Measurements from ENCODE around the gene HNRNPA3.
"Not testable (repeated sequence)": the region's sequence is repeated elsewhere in the genome, so short reads cannot be mapped to it uniquely, and the experiment has no call there.

The HNRNPA3 gene

DNA sequence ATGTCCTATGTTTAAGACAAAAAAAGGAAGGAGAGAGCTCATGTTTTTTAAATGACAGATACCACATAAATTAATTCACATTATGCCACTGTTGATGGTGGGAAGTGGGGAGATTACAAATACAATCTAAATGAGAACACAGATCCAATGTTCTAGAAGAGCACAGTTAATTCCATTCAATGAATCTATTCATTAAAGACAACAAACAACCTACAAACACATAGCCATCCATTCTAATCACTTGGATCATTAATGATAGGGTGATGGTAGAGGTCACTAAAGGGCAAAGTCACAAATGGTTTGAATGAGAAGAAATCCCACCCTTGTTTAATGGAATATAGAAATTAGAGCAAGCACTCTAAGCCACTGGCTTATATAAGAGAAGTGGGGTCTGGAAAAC, 21.7 kb downstream of the HNRNPA3 start:
- no peak for DNase-seq

GRCh38 chr2:177235855-177236437, 23.4 kb downstream of the HNRNPA3 start:
- no peak for DNase-seq

DNA sequence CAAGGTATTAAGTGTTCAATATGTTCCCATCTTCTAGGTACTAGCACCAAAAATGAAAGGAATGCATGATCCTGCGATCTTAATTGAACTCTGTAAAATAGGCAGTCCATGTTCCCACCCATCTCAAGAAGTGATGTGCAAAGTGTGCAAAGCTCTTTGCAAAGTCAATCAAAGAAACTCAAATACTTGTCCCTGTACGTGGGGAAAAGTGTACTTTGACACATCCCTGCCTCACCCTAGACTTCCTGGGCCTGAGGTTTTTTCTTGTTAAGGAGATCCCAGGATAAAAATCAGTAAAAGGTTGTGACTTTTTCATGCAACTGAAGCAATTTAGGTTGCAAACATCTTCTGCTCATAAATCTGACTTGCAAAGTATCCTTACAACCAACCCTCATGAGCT, 25.3 kb downstream of the HNRNPA3 start:
- no peak for DNase-seq

DNA sequence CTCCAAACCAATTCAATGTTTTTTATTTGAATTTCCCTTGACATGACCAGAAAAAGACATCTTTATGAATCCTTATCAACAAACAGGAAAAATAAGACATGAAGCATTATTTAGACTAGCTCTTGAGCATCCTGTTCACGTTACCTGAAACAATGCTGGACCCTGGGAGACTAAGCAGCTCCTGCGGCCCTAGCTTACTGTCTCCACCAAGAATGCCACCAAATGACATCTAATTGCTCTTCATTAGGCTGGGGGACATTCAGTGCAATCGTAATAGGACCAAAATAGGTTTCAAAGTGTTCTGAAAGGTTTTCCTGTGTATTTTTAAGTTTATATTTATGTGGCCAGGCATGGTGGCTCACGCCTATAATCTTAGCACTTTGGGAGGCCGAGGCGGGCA, 26.5 kb downstream of the HNRNPA3 start:
- no peak for DNase-seq

- peak; percentile 71 for DNase-seq
Observed at GRCh38 chr2:177239932-177240630, 27.5 kb downstream of the HNRNPA3 start.

GRCh38 chr2:177241711-177242120, 29.1 kb downstream of the HNRNPA3 start:
- no peak for DNase-seq

DNA sequence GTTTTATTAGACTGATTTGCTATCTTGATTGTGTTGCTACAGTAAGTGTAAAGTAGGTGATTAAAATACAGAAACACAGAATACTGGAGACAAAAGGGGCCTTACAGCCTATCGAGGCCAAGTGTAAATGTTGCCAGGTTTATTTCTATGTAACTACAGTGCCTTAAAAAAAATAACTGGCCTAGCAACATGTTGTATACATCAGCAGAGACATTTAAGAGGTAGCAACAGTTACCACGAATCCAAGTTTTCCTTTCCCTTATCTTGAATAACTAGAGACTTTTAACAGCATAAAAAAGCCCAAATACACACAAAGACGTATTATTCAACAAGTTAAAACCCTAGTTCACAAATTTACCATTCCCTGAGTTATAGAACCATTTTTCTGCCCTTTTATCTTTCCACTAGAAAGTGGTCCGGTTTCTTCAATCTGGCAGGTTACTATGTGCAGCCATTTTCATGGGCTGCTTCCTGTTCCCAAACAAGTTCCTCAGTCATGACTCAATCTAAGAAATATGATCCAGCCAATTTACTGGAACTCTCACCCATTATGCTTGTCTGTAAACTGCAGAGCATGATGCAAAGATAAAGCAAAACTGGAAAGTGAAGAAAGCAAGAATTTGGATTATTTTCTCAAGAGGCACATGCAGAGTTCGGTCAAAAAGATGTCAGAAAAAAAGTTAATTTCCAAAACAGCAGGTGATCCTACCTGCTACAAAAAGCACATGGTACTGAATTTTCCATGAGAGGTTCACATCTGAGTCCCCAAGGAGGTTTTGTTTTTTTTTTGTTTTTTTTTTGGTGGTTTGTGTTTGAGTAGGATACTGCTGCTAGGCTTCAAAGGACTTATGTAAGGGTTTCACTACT, 29.8 kb downstream of the HNRNPA3 start:
- peak; percentile 24 for DNase-seq

DNA sequence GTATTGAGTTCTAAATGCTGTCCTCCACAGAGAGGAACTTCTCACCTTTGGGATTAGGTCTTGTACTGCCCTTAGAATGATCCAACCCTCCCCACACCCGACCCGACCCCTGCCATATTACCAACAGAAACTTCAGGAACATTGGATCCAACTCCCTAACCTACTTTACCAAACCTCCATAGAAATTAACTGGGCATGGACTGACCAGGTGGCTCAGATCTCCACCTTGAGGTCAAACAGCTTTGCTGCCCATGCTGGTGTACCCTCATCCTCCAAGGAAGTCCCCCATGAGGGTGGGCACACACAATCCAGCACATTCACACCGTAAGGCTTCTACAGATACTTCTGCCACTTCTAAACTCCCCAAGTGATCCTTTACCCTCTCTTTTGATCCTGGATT, 30.5 kb downstream of the HNRNPA3 start:
- DNase-seq, result no peak

DNA sequence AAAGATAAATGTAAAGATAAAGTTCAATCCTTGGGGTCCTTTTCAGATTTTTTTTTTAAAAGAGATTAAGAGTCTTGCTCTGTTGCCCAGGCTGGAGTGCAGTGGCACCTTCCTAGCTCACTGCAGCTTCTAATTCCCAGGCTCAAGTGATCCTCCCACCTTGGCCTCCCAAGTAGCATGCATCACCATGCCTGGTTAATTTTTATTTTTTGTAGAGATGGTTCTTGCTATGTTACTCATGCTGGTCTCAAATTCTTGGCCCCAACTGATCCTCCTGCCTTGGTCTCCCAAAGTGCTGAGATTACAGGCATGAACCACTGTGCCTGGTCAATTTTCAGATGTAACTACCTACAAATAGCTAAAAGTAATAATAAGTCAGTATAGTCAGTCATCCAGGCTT, 30.9 kb downstream of the HNRNPA3 start:
- DNase-seq, result no peak

DNA sequence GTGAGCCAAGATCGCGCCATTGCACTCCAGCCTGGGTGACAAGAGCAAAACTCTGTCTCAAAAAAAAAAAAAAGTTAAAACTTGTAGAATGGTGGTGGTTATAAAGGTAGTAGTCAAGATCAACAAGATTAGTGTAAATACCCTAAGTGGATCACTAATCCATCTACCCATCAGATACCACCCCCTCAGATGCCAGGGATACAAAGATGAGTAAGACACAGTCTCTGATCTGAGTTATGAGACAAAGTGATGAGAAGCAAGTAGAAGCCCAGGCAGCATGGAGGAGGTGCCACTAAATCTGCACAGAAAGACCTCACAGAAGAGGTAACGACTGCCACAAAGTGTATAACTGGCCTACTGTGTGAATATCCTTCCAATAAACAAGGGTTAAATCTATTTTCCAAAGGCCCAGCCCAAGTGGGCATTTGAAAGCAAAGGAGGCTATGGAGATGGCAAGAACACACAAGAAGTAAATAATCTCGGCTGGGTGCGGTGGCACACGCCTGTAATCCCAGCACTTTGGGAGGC, 31.7 kb downstream of the HNRNPA3 start:
- no peak for DNase-seq

DNA sequence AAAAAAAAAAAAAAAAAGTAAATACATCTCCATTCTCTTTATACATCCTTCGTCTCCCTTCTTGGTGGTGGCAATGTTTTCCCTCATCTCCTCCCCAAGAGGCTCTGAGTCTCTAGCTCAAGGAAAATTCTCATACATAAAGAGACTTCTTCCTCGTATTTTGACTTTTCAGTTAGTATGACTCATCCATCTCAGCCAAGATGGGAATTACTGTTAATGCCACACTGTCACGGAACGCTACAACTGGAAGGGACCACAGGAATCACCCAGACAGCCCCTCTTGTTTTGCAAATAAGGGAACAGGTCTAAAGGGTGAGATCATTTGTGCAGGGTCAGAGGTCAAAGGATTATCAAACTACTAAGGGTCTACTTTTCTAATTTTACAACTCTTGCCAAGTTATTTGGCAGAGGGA, 32.4 kb downstream of the HNRNPA3 start:
- no peak for DNase-seq

GRCh38 chr2:177246000-177246399, 33.4 kb downstream of the HNRNPA3 start:
- DNase-seq, result no peak

GRCh38 chr2:177246523-177247030, 34.0 kb downstream of the HNRNPA3 start:
- DNase-seq, result not testable (repeated sequence)

- no peak for DNase-seq
Observed at GRCh38 chr2:177247693-177248262, 35.2 kb downstream of the HNRNPA3 start.

DNA sequence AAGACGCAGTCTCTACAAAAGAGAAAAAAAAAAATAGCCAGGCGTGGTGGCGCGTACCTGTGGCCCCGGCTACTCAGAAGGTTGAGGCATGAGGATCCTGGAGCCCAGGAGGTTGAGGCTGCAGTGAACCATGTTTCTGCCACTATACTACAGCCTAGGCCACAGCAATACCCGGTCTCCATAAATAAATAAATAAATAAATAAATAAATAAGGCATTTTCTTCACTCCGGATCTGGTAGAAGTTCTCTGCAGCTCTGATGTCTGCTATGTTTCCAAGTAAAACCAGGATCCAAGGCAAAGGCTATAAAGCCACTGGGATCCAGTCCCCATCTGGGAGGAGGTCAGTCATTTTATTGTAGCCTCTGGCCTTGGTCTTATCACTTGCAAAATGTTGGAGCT, 36.4 kb downstream of the HNRNPA3 start:
- DNase-seq, result no peak

- no peak for DNase-seq
Observed at GRCh38 chr2:177250461-177250860, 37.9 kb downstream of the HNRNPA3 start.

- DNase-seq, result no peak
Observed at GRCh38 chr2:177251165-177251542, 38.6 kb downstream of the HNRNPA3 start.

GRCh38 chr2:177252808-177253531, 40.4 kb downstream of the HNRNPA3 start:
- no peak for DNase-seq

GRCh38 chr2:177253704-177254103, 41.1 kb downstream of the HNRNPA3 start:
- DNase-seq, result no peak

- DNase-seq, result no peak
Observed at GRCh38 chr2:177254433-177255226, 42.0 kb downstream of the HNRNPA3 start.

GRCh38 chr2:177255227-177255601, 42.6 kb downstream of the HNRNPA3 start:
- DNase-seq, result no peak

DNA sequence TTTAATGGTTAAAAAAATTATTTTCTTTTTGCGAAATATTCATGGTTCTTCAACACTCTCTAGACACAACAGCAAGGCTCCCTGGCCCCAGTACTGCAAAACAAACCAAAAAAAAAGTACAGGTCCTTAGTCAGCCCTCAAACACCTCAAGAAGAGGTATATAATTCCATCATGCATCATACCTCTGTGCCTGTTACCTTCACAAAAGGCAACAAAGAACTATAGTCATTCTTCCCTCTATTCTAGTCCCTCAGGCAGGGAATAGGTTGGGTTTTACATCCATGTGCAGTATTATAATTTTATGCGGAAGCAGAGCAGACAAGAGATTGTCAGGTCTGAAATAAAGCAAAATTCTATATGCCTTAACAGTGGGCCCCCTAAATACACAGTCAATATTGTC, 43.4 kb downstream of the HNRNPA3 start:
- no peak for DNase-seq

Measured in CD4-positive, alpha-beta T cell treated with Interleukin-4 for 4 hours (primary cell).